Astrocyte of the cerebellum (primary cell): ENCODE measurements around the gene KRT35.

Source experiments
- DNase-seq: peaks from one replicate; pipeline ENCODE4 v3.0.0-alpha.2; 2011; ENCODE audit warnings: low read depth
- H3K4me3 ChIP-seq: 2 replicates; pipeline ENCODE4 v1.5.1; 2011; ENCODE audit warnings: mild to moderate bottlenecking, low read depth, low read length, moderate library complexity
- in situ Hi-C: cut with HindIII; loops from 2 replicates; pipeline ENCODE4 v1.10.0; 2017; ENCODE audit warnings: low sequenced_read_pairs
- TF ChIP-seq, protein P1 (sequence below): IDR thresholded peaks from 2 replicates; pipeline ENCODE4 v1.5.1; 2012; ENCODE audit warnings: low read length, low read depth, moderate library complexity, mild to moderate bottlenecking; ENCODE audit errors: missing control alignments

The KRT35 gene

DNA sequence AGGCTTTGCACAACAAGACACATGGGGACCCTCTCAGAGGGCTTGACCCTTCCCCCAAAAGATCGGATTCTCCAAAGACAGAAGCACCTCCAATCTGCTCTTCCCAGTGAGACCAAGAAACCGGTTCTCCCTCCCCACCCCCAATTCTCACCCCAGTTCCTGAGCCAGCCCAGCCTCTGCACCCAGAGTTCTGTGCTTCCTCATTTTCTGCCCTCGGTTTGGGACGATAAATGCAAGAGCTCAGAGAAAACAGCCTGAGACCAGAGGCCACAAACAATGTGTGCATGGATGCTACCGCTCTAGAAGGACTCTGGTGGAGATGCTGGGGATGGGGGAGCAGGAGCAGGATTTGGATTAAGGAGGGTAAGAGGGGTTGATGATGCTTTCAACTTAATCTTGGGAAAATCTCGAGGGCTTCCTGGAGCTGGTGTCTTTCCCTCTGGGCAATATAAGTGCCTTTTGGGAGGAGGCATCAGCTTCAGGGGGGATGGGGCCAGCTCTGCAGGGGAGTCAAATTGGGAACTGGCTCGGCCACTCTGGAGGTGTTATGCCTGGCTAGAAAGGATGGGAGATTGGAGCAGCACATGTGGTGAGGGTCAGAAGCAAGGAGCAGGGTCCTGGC lies 31.7 kb upstream of the KRT35 start:
- no peak for DNase-seq
- no peak overlapping the region for H3K4me3 ChIP-seq
- TF ChIP-seq, protein P1, sequence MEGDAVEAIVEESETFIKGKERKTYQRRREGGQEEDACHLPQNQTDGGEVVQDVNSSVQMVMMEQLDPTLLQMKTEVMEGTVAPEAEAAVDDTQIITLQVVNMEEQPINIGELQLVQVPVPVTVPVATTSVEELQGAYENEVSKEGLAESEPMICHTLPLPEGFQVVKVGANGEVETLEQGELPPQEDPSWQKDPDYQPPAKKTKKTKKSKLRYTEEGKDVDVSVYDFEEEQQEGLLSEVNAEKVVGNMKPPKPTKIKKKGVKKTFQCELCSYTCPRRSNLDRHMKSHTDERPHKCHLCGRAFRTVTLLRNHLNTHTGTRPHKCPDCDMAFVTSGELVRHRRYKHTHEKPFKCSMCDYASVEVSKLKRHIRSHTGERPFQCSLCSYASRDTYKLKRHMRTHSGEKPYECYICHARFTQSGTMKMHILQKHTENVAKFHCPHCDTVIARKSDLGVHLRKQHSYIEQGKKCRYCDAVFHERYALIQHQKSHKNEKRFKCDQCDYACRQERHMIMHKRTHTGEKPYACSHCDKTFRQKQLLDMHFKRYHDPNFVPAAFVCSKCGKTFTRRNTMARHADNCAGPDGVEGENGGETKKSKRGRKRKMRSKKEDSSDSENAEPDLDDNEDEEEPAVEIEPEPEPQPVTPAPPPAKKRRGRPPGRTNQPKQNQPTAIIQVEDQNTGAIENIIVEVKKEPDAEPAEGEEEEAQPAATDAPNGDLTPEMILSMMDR, result no peak
- in situ Hi-C loops, result no loop called here

DNA sequence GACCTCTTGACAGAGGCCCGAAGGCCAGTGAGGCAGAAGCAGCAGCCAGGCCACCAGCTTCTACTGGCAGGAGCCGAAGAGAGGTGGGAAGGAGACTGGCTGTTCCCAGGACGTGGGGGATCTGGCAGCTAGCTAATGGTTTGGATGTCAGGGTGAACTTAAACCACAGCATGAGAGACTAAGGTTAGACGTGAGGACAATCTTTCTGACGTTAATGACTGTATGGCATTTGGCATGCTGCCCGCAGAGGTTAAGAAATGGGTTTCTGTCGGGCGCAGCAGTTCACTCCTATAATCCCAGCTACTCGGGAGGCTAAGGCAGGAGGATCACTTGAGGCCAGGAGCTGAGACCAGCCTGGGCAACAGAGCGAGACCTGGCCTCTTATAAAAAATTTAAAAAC lies 30.8 kb upstream of the KRT35 start:
- in situ Hi-C loops, result no loop called here
- no peak overlapping the region for H3K4me3 ChIP-seq
- TF ChIP-seq, protein P1, result no peak
- no peak for DNase-seq

DNA sequence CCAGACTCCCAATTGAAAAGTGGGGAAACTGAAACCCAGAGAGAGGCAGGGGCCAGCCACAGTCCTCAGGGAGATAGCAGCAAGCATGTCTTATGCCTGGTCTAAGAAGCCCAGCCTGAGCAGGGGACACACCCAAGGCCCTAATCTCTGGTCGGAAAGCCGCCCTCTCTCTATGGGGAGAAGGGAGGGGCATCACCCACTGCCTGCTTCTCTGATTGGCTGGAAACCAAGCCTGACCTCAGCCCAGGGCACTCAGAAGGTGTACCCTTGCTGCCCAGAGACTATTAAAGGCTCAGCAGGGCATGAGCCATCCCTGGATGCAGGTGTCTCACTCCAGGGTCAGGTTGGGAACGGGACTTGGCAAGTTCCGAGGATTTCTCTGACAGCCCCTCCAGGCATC lies 30.2 kb upstream of the KRT35 start:
- TF ChIP-seq, protein P1, result no peak
- in situ Hi-C loops, result no loop called here

DNA sequence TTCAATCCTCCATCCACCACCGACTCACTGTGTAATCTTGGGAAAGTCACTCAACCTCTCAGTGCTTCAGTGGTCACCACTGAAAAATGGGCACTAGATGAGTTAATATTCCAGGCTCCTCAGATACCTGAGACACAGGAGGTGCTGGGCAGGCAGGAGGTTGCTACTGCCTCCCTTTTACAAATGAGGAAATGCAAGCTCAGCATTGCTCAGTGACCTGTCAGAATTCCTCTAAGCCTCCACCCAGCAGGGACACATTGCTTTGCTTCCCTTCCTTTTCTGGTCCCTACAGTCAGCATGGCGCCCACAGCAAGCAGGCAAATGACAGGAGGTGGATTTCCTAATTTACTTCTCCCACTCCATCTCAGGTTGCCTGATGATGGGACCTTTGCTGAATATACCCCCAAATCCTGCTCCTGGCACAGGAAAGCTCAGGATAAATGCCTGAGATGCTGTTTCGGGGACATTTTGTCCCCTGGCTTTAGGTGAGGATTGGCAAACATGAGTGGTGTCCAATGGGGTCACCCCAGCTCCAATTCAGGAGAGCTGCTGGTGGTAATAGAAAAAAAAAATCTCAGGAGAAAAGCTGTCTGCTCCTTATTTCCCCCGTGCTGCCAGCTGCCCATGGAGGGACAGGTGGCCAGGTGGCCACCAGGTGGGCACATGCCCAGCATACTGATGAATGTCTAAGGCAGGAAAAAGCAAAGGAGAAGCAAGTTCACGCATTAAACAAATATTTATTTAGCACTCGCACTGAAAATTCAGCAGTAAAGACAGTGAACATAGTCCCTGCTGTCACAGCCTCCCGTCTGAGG lies 29.5 kb upstream of the KRT35 start:
- TF ChIP-seq, protein P1, result no peak
- DNase-seq, result no peak
- in situ Hi-C loops, result no loop called here
- H3K4me3 ChIP-seq, result no peak overlapping the region

More for the DNA sequence above, 30.2 kb upstream of the KRT35 start:
- no peak for DNase-seq
- no peak overlapping the region for H3K4me3 ChIP-seq

DNA sequence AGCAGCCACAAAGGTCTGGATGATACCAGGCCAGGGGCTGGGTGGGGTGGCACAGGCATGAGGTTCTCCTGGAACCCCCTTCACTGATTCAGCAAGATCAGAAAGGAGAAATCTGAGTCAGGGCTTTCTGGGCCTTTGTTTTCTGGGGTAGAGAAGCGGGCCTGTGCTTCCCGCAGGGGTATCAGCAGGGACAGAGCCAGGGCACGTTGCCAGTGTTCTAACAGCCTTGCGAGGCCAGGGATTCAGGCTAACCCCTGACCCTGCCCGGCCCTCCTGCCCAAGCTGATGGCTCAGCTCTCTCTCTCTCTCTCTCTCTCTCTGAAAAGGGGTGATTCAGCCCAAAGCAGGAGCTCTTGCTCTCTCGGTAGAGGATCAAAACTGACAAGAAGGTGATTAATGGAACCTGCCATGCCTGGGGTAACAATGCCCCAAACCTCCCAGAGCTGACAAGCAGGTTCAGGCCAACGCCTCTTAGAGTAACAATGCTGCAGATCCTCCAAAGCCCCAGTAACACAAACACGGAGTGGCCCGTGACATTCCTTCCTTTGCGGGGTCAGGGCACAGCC lies 26.4 kb upstream of the KRT35 start:
- DNase-seq, result no peak
- in situ Hi-C loops, result loop anchor here (5.0 kb wide), 1 partner anchor 55 kb away; no protein-coding TSS in a partner anchor
- TF ChIP-seq, protein P1, result no peak

DNA sequence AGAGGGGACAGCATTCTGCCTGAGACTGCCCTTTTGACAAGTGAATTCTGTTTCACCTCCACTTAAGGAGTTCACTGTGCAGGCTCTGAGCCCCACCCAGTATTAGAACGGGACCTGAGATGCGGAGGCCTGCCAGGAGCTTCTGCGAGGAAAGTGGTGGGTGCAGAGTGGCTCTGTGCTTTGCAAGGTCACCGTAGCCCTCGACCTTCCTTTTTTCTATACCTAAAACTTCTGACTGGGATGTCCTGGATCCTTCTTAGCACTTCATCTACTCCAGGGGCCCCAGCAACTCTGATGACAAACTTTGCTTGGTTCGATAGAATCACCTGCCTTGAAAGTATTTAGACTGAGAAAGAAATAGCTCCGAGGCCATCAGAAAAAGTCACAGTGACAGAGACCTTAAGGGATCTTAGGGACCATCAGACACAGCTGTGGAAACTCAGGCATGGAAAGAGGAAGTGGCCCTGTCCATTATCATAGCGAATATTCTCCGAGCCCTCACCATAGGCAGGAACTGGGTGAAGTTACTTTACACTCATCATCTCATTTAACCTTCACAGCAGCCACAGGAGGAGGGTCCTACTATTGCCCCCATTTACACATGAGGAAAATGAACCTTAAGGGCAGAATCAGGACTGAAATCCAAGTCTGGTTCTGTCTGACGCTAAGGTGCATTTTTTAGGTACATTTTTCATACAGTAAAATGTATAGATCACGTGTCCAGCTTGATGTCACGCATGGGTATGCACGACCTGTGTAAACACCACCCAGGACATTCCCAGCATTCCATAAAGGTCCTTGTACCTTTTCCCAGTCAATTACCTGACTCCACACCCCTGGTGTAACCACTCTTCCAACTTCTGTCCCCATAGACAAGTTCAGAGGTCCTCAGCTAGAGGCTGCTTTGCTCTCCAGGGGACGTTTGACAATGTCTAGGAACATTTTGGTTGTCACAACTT lies 25.1 kb upstream of the KRT35 start:
- H3K4me3 ChIP-seq, result no peak overlapping the region
- no peak for DNase-seq
- TF ChIP-seq, protein P1, result no peak
- in situ Hi-C loops, result loop anchor here (5.0 kb wide), 1 partner anchor 54 kb away; no protein-coding TSS in a partner anchor

More for the DNA sequence above, 26.4 kb upstream of the KRT35 start:
- no peak overlapping the region for H3K4me3 ChIP-seq
